Brain microvascular endothelial cell (primary cell): Measurements from ENCODE around the gene NEUROD4.

ENCODE experiments used
- DNase-seq: peaks from one replicate; pipeline ENCODE4 v3.0.0-alpha.2; 2020
- H3K27ac ChIP-seq: fragments of 250-450 bp; sonication (Bioruptor Pico); 2 replicates; pipeline ENCODE4 v1.5.1; 2020; ENCODE audit warnings: mild to moderate bottlenecking, moderate library complexity
- H3K27me3 ChIP-seq: fragments of 250-450 bp; sonication (Bioruptor Pico); replicated peaks from 2 replicates; pipeline ENCODE4 v1.5.1; 2020; ENCODE audit warnings: mild to moderate bottlenecking
- H3K36me3 ChIP-seq: fragments of 250-450 bp; sonication (Bioruptor Pico); replicated peaks from 2 replicates; pipeline ENCODE4 v1.5.1; 2020; ENCODE audit warnings: mild to moderate bottlenecking
- H3K4me3 ChIP-seq: 2 replicates; pipeline ENCODE4 v1.5.1; 2011; ENCODE audit warnings: low read depth, mild to moderate bottlenecking, control low read depth, low read length, moderate library complexity
- CTCF ChIP-seq: IDR thresholded peaks from 2 replicates; pipeline ENCODE4 v1.5.1; 2011; ENCODE audit warnings: low read depth, mild to moderate bottlenecking, moderate library complexity, low read length, control low read depth, inconsistent platforms; ENCODE audit errors: missing control alignments
- in situ Hi-C: cut with HindIII; loops from 2 replicates; pipeline ENCODE4 v1.10.0; 2017; ENCODE audit warnings: low sequenced_read_pairs, low pct_ligation_motif_present

Gene NEUROD4

DNA sequence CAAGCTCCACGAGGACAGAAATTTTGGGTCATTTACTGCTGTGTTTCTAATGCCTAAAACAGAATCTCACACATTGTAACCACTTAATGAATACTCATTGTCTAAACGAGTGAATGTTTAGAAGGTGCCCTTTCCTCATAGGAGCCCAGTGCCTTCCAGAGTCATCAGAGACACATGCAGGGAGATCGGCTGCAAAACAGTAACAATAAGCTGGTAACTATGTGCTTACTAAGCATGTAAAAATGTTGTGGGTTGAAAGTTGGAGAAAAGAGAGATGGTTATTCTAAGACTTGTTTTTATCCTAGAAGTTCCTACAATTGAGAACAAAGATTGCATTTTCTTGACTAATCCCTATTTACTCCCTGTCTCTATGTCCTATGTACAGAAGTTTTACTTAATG lies 42.6 kb upstream of the NEUROD4 start:
- no peak for TF ChIP-seq CTCF
- H3K4me3 ChIP-seq, result no peak overlapping the region
- H3K27ac ChIP-seq, result peak overlapping the region; percentile 22
- peak; percentile 76 for DNase-seq
- no peaks in the 10 kb centered on the region for H3K36me3 ChIP-seq
- in situ Hi-C loops, result no loop called here
- no peaks in the 10 kb centered on the region for H3K27me3 ChIP-seq

DNA sequence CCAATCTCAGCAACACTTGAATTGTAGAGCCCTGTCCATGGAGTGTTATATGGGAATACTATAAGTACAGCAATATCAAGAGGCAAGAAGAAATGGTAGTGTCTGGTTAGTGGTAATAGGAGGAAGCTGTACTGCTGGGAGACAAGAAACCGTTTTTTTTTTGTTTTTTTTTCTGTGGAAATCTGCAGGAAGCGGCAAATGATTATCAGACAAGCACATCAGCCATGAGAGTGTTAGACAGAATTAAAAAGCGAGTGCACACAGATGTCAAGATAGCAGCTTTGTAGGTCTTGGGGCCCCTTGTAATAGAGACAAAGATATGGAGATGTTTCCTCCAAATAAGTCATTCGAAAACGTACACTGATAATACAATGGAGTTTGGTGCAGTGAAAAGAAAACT lies 41.9 kb upstream of the NEUROD4 start:
- H3K27me3 ChIP-seq, result no peaks in the 10 kb centered on the region
- H3K4me3 ChIP-seq, result no peak overlapping the region
- in situ Hi-C loops, result no loop called here
- DNase-seq, result no peak
- H3K36me3 ChIP-seq, result no peaks in the 10 kb centered on the region
- no peak overlapping the region for H3K27ac ChIP-seq
- TF ChIP-seq CTCF, result no peak

DNA sequence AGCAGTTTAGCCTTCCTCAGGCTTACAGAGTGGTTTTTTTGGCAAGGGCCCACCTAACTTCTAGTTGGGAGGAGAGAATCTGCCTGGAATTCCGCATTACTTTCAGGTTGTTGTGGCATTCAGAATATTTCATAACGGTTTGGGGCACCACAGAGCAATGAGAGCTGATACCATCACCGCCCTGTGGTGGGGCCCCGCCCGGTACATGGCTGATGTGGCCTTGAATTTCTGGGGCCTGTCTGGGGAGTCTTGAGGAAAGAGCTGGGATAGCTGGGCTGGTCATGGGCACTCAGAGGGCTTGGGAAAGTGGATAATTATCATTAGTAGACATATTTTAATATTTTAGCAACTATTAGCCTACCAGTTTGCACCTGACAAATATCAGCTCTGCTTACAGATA lies 39.4 kb upstream of the NEUROD4 start:
- DNase-seq, result no peak
- H3K36me3 ChIP-seq, result no peaks in the 10 kb centered on the region

GRCh38 chr12:54981796-54982195 lies 38.0 kb upstream of the NEUROD4 start:
- Histone ChIP-seq H3K27ac (no peak overlapping the region), H3K27me3 (no peaks in the 10 kb centered on the region), H3K36me3 (no peaks in the 10 kb centered on the region), H3K4me3 (no peak overlapping the region)
- DNase-seq, result no peak
- TF ChIP-seq CTCF, result no peak
- in situ Hi-C loops, result no loop called here

More for the DNA sequence above, 39.4 kb upstream of the NEUROD4 start:
- in situ Hi-C loops, result no loop called here
- Histone ChIP-seq H3K27ac (no peak overlapping the region), H3K4me3 (no peak overlapping the region), H3K27me3 (no peaks in the 10 kb centered on the region)
- no peak for TF ChIP-seq CTCF

- no peaks in the 10 kb centered on the region for H3K27me3 ChIP-seq
- no peak for DNase-seq
- H3K36me3 ChIP-seq, result no peaks in the 10 kb centered on the region
- no peak overlapping the region for H3K4me3 ChIP-seq
- TF ChIP-seq CTCF, result no peak
- in situ Hi-C loops, result no loop called here
- H3K27ac ChIP-seq, result no peak overlapping the region
Observed at GRCh38 chr12:54983536-54984101, 36.2 kb upstream of the NEUROD4 start.
